ENCODE data around the gene VTI1B. TPM values are rescaled to one million over a fixed set of nuclear protein-coding genes. Genes with fewer than 3 reads are reported as not detected.

The VTI1B gene
- total and polyA plus RNA-seq, 10 of the 15 experiments (the other 5 are each of a cell fraction or from before 2014, with no cell fraction given) = 15.0 to 117 (median 50.5) TPM

Small RNAs within 50 kb of the gene (small RNA-seq; reads per million reads assigned to genes)
- gene AL132640.3 = not detected
- not detected for gene RF00019
- not detected for gene RN7SL369P
- gene RNA5SP386 = not detected

Other genes starting within 250 kb of the VTI1B start
Only the 7 nearest of the 8 such genes appear.
- 0.40 and 0.87 TPM in 2 replicates for gene PLEKHH1, start 141.3 kb downstream of the VTI1B start, total RNA-seq (2014; rRNA removed)
- 0.32 and 0.67 TPM in 2 replicates for gene PLEKHH1, start 141.3 kb downstream of the VTI1B start, total RNA-seq (2014; rRNA removed; fragmentation: Illumina TruSeq; extraction: Trizol)
- gene PLEKHH1, start 141.3 kb downstream of the VTI1B start, total RNA-seq (2021) = 0.95 and 1.4 TPM in 2 replicates
- 0.16 and 0.30 TPM in 2 replicates for gene PLEKHH1, start 141.3 kb downstream of the VTI1B start, polyA plus RNA-seq (2011; rRNA removed)
- 0.59 and 0.60 TPM in 2 replicates for gene PLEKHH1, start 141.3 kb downstream of the VTI1B start, polyA plus RNA-seq (2014; fragmentation: Illumina TruSeq; extraction: Trizol)
- gene PLEKHH1, start 141.3 kb downstream of the VTI1B start, polyA plus RNA-seq (2014; fragmentation: Nextera tagmentation; extraction: Ambion mirVana) = under 1 TPM; 0.11 to 0.22 TPM
- 0.42 and 0.76 TPM in 2 replicates for gene PLEKHH1, start 141.3 kb downstream of the VTI1B start, polyA plus RNA-seq (2014; rRNA removed)
- gene PLEKHH1, start 141.3 kb downstream of the VTI1B start, polyA plus RNA-seq (2016; fragmentation: Nextera tagmentation; extraction: Ambion mirVana) = under 1 TPM; 0.23 to 0.66 TPM
- gene PIGH, start 74.4 kb downstream of the VTI1B start, total RNA-seq (2014; rRNA removed) = 26.5 and 29.9 TPM in 2 replicates
- gene PIGH, start 74.4 kb downstream of the VTI1B start, total RNA-seq (2014; rRNA removed; fragmentation: Illumina TruSeq; extraction: Trizol) = 17.6 and 19.3 TPM in 2 replicates
- gene PIGH, start 74.4 kb downstream of the VTI1B start, total RNA-seq (2021) = 16.6 and 19.4 TPM in 2 replicates
- gene PIGH, start 74.4 kb downstream of the VTI1B start, polyA plus RNA-seq (2011; rRNA removed) = 46.6 and 52.3 TPM in 2 replicates
- 19.5 and 22.8 TPM in 2 replicates for gene PIGH, start 74.4 kb downstream of the VTI1B start, polyA plus RNA-seq (2014; fragmentation: Illumina TruSeq; extraction: Trizol)
- 10 to 100 TPM; 15.5 to 17.8 TPM for gene PIGH, start 74.4 kb downstream of the VTI1B start, polyA plus RNA-seq (2014; fragmentation: Nextera tagmentation; extraction: Ambion mirVana)
- gene PIGH, start 74.4 kb downstream of the VTI1B start, polyA plus RNA-seq (2014; rRNA removed) = 34.4 and 41.7 TPM in 2 replicates
- gene PIGH, start 74.4 kb downstream of the VTI1B start, polyA plus RNA-seq (2016; fragmentation: Nextera tagmentation; extraction: Ambion mirVana) = 10 to 100 TPM; 25.0 to 26.5 TPM
- gene ARG2, start 54.7 kb downstream of the VTI1B start, total RNA-seq (2014; rRNA removed) = 0.96 and 2.1 TPM in 2 replicates
- gene ARG2, start 54.7 kb downstream of the VTI1B start, total RNA-seq (2014; rRNA removed; fragmentation: Illumina TruSeq; extraction: Trizol) = 0.81 and 0.88 TPM in 2 replicates
- 0.85 and 0.93 TPM in 2 replicates for gene ARG2, start 54.7 kb downstream of the VTI1B start, total RNA-seq (2021)
- 7.8 and 8.9 TPM in 2 replicates for gene ARG2, start 54.7 kb downstream of the VTI1B start, polyA plus RNA-seq (2011; rRNA removed)
- 1.5 and 1.6 TPM in 2 replicates for gene ARG2, start 54.7 kb downstream of the VTI1B start, polyA plus RNA-seq (2014; fragmentation: Illumina TruSeq; extraction: Trizol)
- gene ARG2, start 54.7 kb downstream of the VTI1B start, polyA plus RNA-seq (2014; fragmentation: Nextera tagmentation; extraction: Ambion mirVana) = 1 to 10 TPM; 2.1 to 3.2 TPM
- 0.74 and 1.8 TPM in 2 replicates for gene ARG2, start 54.7 kb downstream of the VTI1B start, polyA plus RNA-seq (2014; rRNA removed)
- gene ARG2, start 54.7 kb downstream of the VTI1B start, polyA plus RNA-seq (2016; fragmentation: Nextera tagmentation; extraction: Ambion mirVana) = 1 to 10 TPM in 1 of 2 experiments, under 1 TPM in 1; 0.48 to 1.2 TPM
- gene RDH11, start 21.1 kb upstream of the VTI1B start, total RNA-seq (2014; rRNA removed) = 69.6 and 84.5 TPM in 2 replicates
- 81.0 and 85.0 TPM in 2 replicates for gene RDH11, start 21.1 kb upstream of the VTI1B start, total RNA-seq (2014; rRNA removed; fragmentation: Illumina TruSeq; extraction: Trizol)
- gene RDH11, start 21.1 kb upstream of the VTI1B start, total RNA-seq (2021) = 49.7 and 60.2 TPM in 2 replicates
- 161 and 166 TPM in 2 replicates for gene RDH11, start 21.1 kb upstream of the VTI1B start, polyA plus RNA-seq (2011; rRNA removed)
- gene RDH11, start 21.1 kb upstream of the VTI1B start, polyA plus RNA-seq (2014; fragmentation: Illumina TruSeq; extraction: Trizol) = 78.3 and 96.2 TPM in 2 replicates
- 10 to 100 TPM; 76.2 to 88.7 TPM for gene RDH11, start 21.1 kb upstream of the VTI1B start, polyA plus RNA-seq (2014; fragmentation: Nextera tagmentation; extraction: Ambion mirVana)
- 66.9 and 83.4 TPM in 2 replicates for gene RDH11, start 21.1 kb upstream of the VTI1B start, polyA plus RNA-seq (2014; rRNA removed)
- gene RDH11, start 21.1 kb upstream of the VTI1B start, polyA plus RNA-seq (2016; fragmentation: Nextera tagmentation; extraction: Ambion mirVana) = 10 to 100 TPM; 55.6 to 56.1 TPM
- not detected in 2 replicates for gene RDH12, start 27.3 kb upstream of the VTI1B start, total RNA-seq (2014; rRNA removed)
- not detected in 2 replicates for gene RDH12, start 27.3 kb upstream of the VTI1B start, total RNA-seq (2014; rRNA removed; fragmentation: Illumina TruSeq; extraction: Trizol)
- not detected in 2 replicates for gene RDH12, start 27.3 kb upstream of the VTI1B start, total RNA-seq (2021)
- gene RDH12, start 27.3 kb upstream of the VTI1B start, polyA plus RNA-seq (2011; rRNA removed) = not detected in 2 replicates
- gene RDH12, start 27.3 kb upstream of the VTI1B start, polyA plus RNA-seq (2014; fragmentation: Illumina TruSeq; extraction: Trizol) = not detected in 2 replicates
- gene RDH12, start 27.3 kb upstream of the VTI1B start, polyA plus RNA-seq (2014; fragmentation: Nextera tagmentation; extraction: Ambion mirVana) = not detected
- gene RDH12, start 27.3 kb upstream of the VTI1B start, polyA plus RNA-seq (2014; rRNA removed) = not detected in 2 replicates
- gene RDH12, start 27.3 kb upstream of the VTI1B start, polyA plus RNA-seq (2016; fragmentation: Nextera tagmentation; extraction: Ambion mirVana) = not detected
- 12.5 and 16.4 TPM in 2 replicates for gene ZFYVE26, start 142.0 kb upstream of the VTI1B start, total RNA-seq (2014; rRNA removed)
- gene ZFYVE26, start 142.0 kb upstream of the VTI1B start, total RNA-seq (2014; rRNA removed; fragmentation: Illumina TruSeq; extraction: Trizol) = 12.4 and 12.6 TPM in 2 replicates
- gene ZFYVE26, start 142.0 kb upstream of the VTI1B start, total RNA-seq (2021) = 22.1 and 25.6 TPM in 2 replicates
- gene ZFYVE26, start 142.0 kb upstream of the VTI1B start, polyA plus RNA-seq (2011; rRNA removed) = 19.0 and 25.4 TPM in 2 replicates
- gene ZFYVE26, start 142.0 kb upstream of the VTI1B start, polyA plus RNA-seq (2014; fragmentation: Illumina TruSeq; extraction: Trizol) = 11.6 and 15.1 TPM in 2 replicates
- gene ZFYVE26, start 142.0 kb upstream of the VTI1B start, polyA plus RNA-seq (2014; fragmentation: Nextera tagmentation; extraction: Ambion mirVana) = 1 to 10 TPM in 1 of 2 experiments, under 1 TPM in 1; 1.00 to 1.2 TPM
- gene ZFYVE26, start 142.0 kb upstream of the VTI1B start, polyA plus RNA-seq (2014; rRNA removed) = 11.4 and 11.7 TPM in 2 replicates
- 1 to 10 TPM; 7.8 to 8.2 TPM for gene ZFYVE26, start 142.0 kb upstream of the VTI1B start, polyA plus RNA-seq (2016; fragmentation: Nextera tagmentation; extraction: Ambion mirVana)
- 18.2 and 27.0 TPM in 2 replicates for gene RAD51B, start 145.1 kb upstream of the VTI1B start, total RNA-seq (2014; rRNA removed)
- 23.3 and 23.4 TPM in 2 replicates for gene RAD51B, start 145.1 kb upstream of the VTI1B start, total RNA-seq (2014; rRNA removed; fragmentation: Illumina TruSeq; extraction: Trizol)
- gene RAD51B, start 145.1 kb upstream of the VTI1B start, total RNA-seq (2021) = 17.3 and 25.2 TPM in 2 replicates
- 26.8 and 37.6 TPM in 2 replicates for gene RAD51B, start 145.1 kb upstream of the VTI1B start, polyA plus RNA-seq (2011; rRNA removed)
- gene RAD51B, start 145.1 kb upstream of the VTI1B start, polyA plus RNA-seq (2014; fragmentation: Illumina TruSeq; extraction: Trizol) = 13.7 and 18.8 TPM in 2 replicates
- 10 to 100 TPM; 16.3 to 19.3 TPM for gene RAD51B, start 145.1 kb upstream of the VTI1B start, polyA plus RNA-seq (2014; fragmentation: Nextera tagmentation; extraction: Ambion mirVana)
- 9.4 and 9.8 TPM in 2 replicates for gene RAD51B, start 145.1 kb upstream of the VTI1B start, polyA plus RNA-seq (2014; rRNA removed)
- gene RAD51B, start 145.1 kb upstream of the VTI1B start, polyA plus RNA-seq (2016; fragmentation: Nextera tagmentation; extraction: Ambion mirVana) = 10 to 100 TPM; 26.0 to 26.7 TPM

Data from GM12878 (cell line).